DND-41 (cell line): ENCODE measurements around the gene ACTA2.

Experiments used
- EZH2 ChIP-seq: IDR thresholded peaks from 3 replicates; pipeline ENCODE4 v1.6.1; 2012; ENCODE audit warnings: borderline replicate concordance, low read depth, mild to moderate bottlenecking, moderate library complexity, low read length, inconsistent platforms; ENCODE audit not compliant: severe bottlenecking
- TF ChIP-seq, protein P1 (sequence below): IDR thresholded peaks from 2 replicates; pipeline ENCODE4 v1.5.1; 2012; ENCODE audit warnings: borderline replicate concordance, low read length, moderate library complexity, mild to moderate bottlenecking; ENCODE audit not compliant: poor library complexity, severe bottlenecking; ENCODE audit errors: extremely low read depth

DNA sequence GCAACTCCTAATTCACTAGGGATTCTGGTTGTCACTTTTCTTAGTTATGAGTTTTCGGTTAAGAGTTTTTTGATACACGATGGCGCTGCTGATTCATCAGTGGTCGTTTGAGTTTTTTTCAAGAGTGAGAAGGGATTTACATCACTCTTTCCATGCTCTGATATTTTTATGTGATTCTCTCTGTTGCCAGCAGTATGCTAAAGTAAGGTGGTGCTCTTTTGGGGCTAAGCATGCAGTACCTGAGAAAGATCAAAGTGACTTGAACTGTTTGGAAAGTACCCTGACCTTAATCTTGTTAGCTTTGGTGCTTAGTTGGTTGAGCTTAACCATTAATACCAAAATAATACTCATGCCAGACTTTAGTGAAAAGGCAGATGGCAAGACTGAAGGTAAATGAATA lies 44.4 kb downstream of the ACTA2 start:
- TF ChIP-seq, protein P1, sequence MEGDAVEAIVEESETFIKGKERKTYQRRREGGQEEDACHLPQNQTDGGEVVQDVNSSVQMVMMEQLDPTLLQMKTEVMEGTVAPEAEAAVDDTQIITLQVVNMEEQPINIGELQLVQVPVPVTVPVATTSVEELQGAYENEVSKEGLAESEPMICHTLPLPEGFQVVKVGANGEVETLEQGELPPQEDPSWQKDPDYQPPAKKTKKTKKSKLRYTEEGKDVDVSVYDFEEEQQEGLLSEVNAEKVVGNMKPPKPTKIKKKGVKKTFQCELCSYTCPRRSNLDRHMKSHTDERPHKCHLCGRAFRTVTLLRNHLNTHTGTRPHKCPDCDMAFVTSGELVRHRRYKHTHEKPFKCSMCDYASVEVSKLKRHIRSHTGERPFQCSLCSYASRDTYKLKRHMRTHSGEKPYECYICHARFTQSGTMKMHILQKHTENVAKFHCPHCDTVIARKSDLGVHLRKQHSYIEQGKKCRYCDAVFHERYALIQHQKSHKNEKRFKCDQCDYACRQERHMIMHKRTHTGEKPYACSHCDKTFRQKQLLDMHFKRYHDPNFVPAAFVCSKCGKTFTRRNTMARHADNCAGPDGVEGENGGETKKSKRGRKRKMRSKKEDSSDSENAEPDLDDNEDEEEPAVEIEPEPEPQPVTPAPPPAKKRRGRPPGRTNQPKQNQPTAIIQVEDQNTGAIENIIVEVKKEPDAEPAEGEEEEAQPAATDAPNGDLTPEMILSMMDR, result no peak
- TF ChIP-seq EZH2, result no peak
